ENCODE data around the gene PDE2A. TPM values are rescaled to one million over a fixed set of nuclear protein-coding genes. Genes with fewer than 3 reads are reported as not detected.

The PDE2A gene
- total RNA-seq, 1 donor from 2014 or later = 0.11 TPM

DNA sequence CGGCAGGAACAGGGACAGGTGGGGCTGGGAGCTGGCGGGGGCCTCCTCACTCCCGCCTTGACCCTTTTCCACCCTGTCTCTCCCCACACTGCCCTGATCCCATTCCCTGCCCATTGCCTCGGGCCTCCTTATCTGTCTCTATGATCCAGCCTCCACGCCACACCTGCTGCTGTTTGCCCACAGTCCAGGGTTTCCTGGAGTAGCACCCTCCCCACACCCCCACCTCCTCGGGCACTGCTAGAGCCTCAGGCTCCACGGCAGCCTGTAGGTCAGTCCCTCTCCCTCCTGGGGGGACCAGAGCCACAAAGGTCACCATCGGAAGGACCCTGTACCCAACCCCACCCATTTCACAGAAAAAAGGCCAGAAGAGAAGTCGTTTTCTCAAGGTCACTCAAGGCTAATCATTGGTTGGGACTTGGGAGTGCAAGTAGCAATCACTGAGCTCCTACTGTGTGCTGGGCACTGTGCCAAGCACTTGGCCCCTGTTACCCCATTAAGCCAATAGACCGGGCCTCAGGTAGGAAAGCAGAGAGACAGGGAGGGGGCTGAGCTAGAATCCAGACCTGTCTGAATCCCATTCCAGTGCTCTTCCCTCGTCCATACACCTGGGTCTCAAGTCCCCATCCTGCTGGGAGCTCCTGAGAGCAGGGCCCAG is 71.8 kb downstream of the PDE2A start:
- H3K9ac ChIP-seq = no peak overlapping the region
- H3K9me3 Mint-ChIP-seq = no peaks in the 10 kb centered on the region

DNA sequence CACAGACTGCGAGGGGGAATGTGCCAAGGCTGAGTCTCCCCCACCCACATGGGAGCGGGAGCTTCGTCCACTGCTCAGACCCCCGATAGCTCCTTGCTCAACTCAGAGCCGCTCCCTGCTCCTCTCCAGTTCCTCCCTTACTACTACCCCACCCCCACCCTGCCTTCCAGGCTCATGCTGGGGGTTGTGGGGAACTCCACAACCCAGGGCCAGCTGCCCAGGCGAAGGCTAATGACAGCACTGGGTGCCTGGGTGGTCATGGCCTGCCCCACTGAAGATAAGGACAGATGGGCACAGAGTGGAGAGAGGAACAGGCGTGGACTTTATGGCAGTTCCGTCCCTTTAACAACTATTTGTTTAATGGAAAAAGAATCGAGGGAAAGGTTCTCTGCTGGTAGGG is 73.7 kb downstream of the PDE2A start:
- peaks cover 13% of the 10 kb centered on the region for H3K4me1 ChIP-seq
- H3K9me3 ChIP-seq (ENCODE audit: low read depth) = no peaks in the 10 kb centered on the region
- Mint-ChIP-seq H3K4me3 (no peak overlapping the region), H3K27ac (no peak overlapping the region), H3K27me3 (ENCODE audit: insufficient read depth, low read depth) (peaks cover 24% of the 10 kb centered on the region), H3K4me1 (peaks cover 32% of the 10 kb centered on the region), H3K9me3 (no peaks in the 10 kb centered on the region), H3K36me3 (peaks cover 3% of the 10 kb centered on the region)
- H3K9ac ChIP-seq = no peak overlapping the region
- no peak overlapping the region for H3K27ac ChIP-seq
- no peaks in the 10 kb centered on the region for H3K36me3 ChIP-seq
- no peak overlapping the region for H3K4me2 ChIP-seq
- H2AFZ ChIP-seq (replicated peaks) = no peak overlapping the region
- peaks cover 3% of the 10 kb centered on the region for H3F3A ChIP-seq (ENCODE audit: low read depth)
- H3K79me2 ChIP-seq (ENCODE audit: low read depth) = no peaks in the 10 kb centered on the region
- DNase-seq (ENCODE audit: low spot score) = no peak
- TF ChIP-seq, protein P1, sequence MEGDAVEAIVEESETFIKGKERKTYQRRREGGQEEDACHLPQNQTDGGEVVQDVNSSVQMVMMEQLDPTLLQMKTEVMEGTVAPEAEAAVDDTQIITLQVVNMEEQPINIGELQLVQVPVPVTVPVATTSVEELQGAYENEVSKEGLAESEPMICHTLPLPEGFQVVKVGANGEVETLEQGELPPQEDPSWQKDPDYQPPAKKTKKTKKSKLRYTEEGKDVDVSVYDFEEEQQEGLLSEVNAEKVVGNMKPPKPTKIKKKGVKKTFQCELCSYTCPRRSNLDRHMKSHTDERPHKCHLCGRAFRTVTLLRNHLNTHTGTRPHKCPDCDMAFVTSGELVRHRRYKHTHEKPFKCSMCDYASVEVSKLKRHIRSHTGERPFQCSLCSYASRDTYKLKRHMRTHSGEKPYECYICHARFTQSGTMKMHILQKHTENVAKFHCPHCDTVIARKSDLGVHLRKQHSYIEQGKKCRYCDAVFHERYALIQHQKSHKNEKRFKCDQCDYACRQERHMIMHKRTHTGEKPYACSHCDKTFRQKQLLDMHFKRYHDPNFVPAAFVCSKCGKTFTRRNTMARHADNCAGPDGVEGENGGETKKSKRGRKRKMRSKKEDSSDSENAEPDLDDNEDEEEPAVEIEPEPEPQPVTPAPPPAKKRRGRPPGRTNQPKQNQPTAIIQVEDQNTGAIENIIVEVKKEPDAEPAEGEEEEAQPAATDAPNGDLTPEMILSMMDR (IDR thresholded peaks at IDR 0.05) = no peak
- TF ChIP-seq EZH2 (IDR thresholded peaks at IDR 0.05) (no peak), EZH2phosphoT487 (IDR thresholded peaks at IDR 0.05) (no peak)
- peaks cover 5% of the 10 kb centered on the region for H4K20me1 ChIP-seq (ENCODE audit: low read depth)
- peaks cover 34% of the 10 kb centered on the region for H3K27me3 ChIP-seq
- H3K4me3 ChIP-seq = no peak overlapping the region

More for the DNA sequence above, 71.8 kb downstream of the PDE2A start:
- Histone ChIP-seq H3K79me2 (ENCODE audit: low read depth) (no peaks in the 10 kb centered on the region), H3K4me1 (peaks cover 7% of the 10 kb centered on the region), H3K27ac (no peak overlapping the region), H3K27me3 (peaks cover 17% of the 10 kb centered on the region), H3K4me2 (no peak overlapping the region), H3K9me3 (ENCODE audit: low read depth) (no peaks in the 10 kb centered on the region), H3K4me3 (no peak overlapping the region), H3K36me3 (no peaks in the 10 kb centered on the region), H2AFZ (replicated peaks) (no peak overlapping the region), H3F3A (ENCODE audit: low read depth) (no peaks in the 10 kb centered on the region), H4K20me1 (ENCODE audit: low read depth) (no peaks in the 10 kb centered on the region)
- Mint-ChIP-seq H3K4me3 (no peak overlapping the region), H3K4me1 (peaks cover 28% of the 10 kb centered on the region), H3K36me3 (peaks cover 3% of the 10 kb centered on the region), H3K27ac (peak overlapping the region; percentile 81), H3K27me3 (ENCODE audit: insufficient read depth, low read depth) (peaks cover 18% of the 10 kb centered on the region)
- no peak for DNase-seq (ENCODE audit: low spot score)
- TF ChIP-seq, protein P1 (IDR thresholded peaks at IDR 0.05) = no peak
- TF ChIP-seq EZH2 (IDR thresholded peaks at IDR 0.05) (no peak), EZH2phosphoT487 (IDR thresholded peaks at IDR 0.05) (no peak)

DNA sequence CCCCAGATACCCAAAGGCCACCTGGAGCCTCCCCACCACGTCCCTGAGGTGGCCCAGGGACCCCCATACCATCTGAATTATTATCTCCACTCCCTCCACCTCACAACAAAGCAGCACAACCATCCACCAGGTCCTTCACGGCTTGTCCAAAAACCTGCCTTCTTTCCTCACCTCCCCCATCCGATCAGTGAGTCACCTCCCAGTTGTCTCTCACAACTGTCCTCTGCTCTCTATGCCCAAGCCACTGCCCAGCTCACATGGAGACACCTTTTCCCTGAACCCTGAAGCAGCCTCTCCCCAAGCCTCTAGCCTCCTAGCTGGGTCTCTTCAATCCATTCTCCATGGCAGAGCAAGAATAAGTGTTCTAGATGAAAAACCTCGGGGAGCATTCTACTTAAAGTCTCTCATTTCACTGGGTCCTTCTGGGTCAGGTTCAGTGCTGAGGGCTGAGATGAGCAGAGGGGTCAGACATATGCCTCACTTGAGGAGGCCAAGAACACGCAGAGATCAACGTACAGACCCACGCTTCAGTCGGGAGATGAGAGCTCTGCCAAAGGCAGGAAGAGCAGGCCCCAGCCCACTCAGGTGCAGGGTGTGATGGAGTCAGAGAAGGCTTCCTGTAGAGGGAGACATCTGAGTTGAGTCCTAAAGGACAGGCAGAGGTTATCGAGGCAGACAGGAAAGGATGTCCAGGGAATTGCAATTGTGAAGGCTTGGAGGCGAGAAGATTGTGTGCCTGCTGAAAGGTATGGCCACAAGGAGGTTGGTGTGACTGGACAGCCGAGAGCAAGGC is 74.7 kb downstream of the PDE2A start:
- H3F3A ChIP-seq (ENCODE audit: low read depth) = peaks cover 8% of the 10 kb centered on the region
- H3K4me1 ChIP-seq = peaks cover 24% of the 10 kb centered on the region
- H3K4me3 Mint-ChIP-seq = no peak overlapping the region
- no peaks in the 10 kb centered on the region for H3K9me3 ChIP-seq (ENCODE audit: low read depth)
- H3K27ac Mint-ChIP-seq = peak overlapping the region; percentile 12
- peaks cover 23% of the 10 kb centered on the region for H3K27me3 Mint-ChIP-seq (ENCODE audit: insufficient read depth, low read depth)
- H3K9ac ChIP-seq = no peak overlapping the region
- no peak overlapping the region for H3K27ac ChIP-seq
- TF ChIP-seq EZH2phosphoT487 (IDR thresholded peaks at IDR 0.05) (no peak), EZH2 (IDR thresholded peaks at IDR 0.05) (no peak)
- TF ChIP-seq, protein P1 (IDR thresholded peaks at IDR 0.05) = no peak
- H3K4me1 Mint-ChIP-seq = peaks cover 36% of the 10 kb centered on the region
- peaks cover 3% of the 10 kb centered on the region for H3K36me3 Mint-ChIP-seq
- H3K27me3 ChIP-seq = peaks cover 41% of the 10 kb centered on the region
- no peaks in the 10 kb centered on the region for H3K36me3 ChIP-seq
- no peaks in the 10 kb centered on the region for H3K79me2 ChIP-seq (ENCODE audit: low read depth)
- DNase-seq (ENCODE audit: low spot score) = no peak
- H2AFZ ChIP-seq (replicated peaks) = no peak overlapping the region
- H3K9me3 Mint-ChIP-seq = no peaks in the 10 kb centered on the region
- H4K20me1 ChIP-seq (ENCODE audit: low read depth) = peaks cover 14% of the 10 kb centered on the region
- H3K4me2 ChIP-seq = no peak overlapping the region
- no peak overlapping the region for H3K4me3 ChIP-seq

Measured in neural progenitor cell (in vitro differentiated cells).